H9 (cell line): ENCODE measurements around the gene FARS2. TPM values are rescaled to one million over a fixed set of nuclear protein-coding genes. Genes with fewer than 3 reads are reported as not detected.

Experiments used
- DNase-seq: peaks from one replicate; pipeline ENCODE4 v3.0.0-alpha.2; 2017
- H2AFZ ChIP-seq: one replicate; pipeline ENCODE4 v1.6.1; 2013; ENCODE audit warnings: mild to moderate bottlenecking, low read length, control low read depth, moderate library complexity
- H2AK5ac ChIP-seq: 2 replicates; pipeline ENCODE4 v1.6.1; 2013; ENCODE audit warnings: low read length, control low read depth, mixed read lengths; ENCODE audit not compliant: insufficient read length
- H2BK120ac ChIP-seq: one replicate; pipeline ENCODE4 v1.6.1; 2013; ENCODE audit warnings: low read depth, mild to moderate bottlenecking, low read length, control low read depth, inconsistent platforms; ENCODE audit not compliant: poor library complexity, severe bottlenecking
- H2BK12ac ChIP-seq: 2 replicates; pipeline ENCODE4 v1.6.1; 2013; ENCODE audit warnings: low read length, control low read depth, mixed read lengths, low read depth; ENCODE audit not compliant: insufficient read length
- H2BK15ac ChIP-seq: 2 replicates; pipeline ENCODE4 v1.6.1; 2013; ENCODE audit warnings: low read depth, low read length, control low read depth
- H2BK20ac ChIP-seq: one replicate; pipeline ENCODE4 v1.6.1; 2013; ENCODE audit warnings: low read depth, mild to moderate bottlenecking, low read length, control low read depth, inconsistent platforms; ENCODE audit not compliant: poor library complexity, severe bottlenecking
- H2BK5ac ChIP-seq: 2 replicates; pipeline ENCODE4 v1.6.1; 2013; ENCODE audit warnings: low read length, control low read depth, mixed read lengths; ENCODE audit not compliant: insufficient read length
- H3K14ac ChIP-seq: 2 replicates; pipeline ENCODE4 v1.6.1; 2013; ENCODE audit warnings: low read length, control low read depth; ENCODE audit not compliant: insufficient read depth
- H3K18ac ChIP-seq: 2 replicates; pipeline ENCODE4 v1.6.1; 2013; ENCODE audit warnings: low read depth, mild to moderate bottlenecking, mixed read lengths, low read length, control low read depth; ENCODE audit not compliant: insufficient read length
- H3K23ac ChIP-seq: 2 replicates; pipeline ENCODE4 v1.6.1; 2013; ENCODE audit warnings: low read length, control low read depth, mixed read lengths, low read depth; ENCODE audit not compliant: insufficient read length
- H3K23me2 ChIP-seq: 2 replicates; pipeline ENCODE4 v1.6.1; 2013; ENCODE audit warnings: low read depth, mild to moderate bottlenecking, mixed read lengths, low read length, control low read depth; ENCODE audit not compliant: insufficient read length, poor library complexity, severe bottlenecking
- H3K27ac ChIP-seq: 2 replicates; pipeline ENCODE4 v1.5.1; 2013; ENCODE audit warnings: low read length, control low read depth, mixed read lengths, low read depth; ENCODE audit not compliant: insufficient read length
- H3K27me3 ChIP-seq: 2 replicates; pipeline ENCODE4 v1.6.1; 2013; ENCODE audit warnings: low read length, control low read depth, inconsistent platforms; ENCODE audit not compliant: insufficient read depth
- H3K4ac ChIP-seq: 2 replicates; pipeline ENCODE4 v1.6.1; 2013; ENCODE audit warnings: low read depth, mild to moderate bottlenecking, control low read depth, inconsistent platforms, low read length, moderate library complexity
- H3K4me1 ChIP-seq: 2 replicates; pipeline ENCODE4 v1.6.1; 2013; ENCODE audit warnings: low read length, control low read depth, inconsistent platforms; ENCODE audit not compliant: insufficient read depth
- H3K4me2 ChIP-seq: 2 replicates; pipeline ENCODE4 v1.6.1; 2013; ENCODE audit warnings: low read length, control low read depth, mixed read lengths; ENCODE audit not compliant: insufficient read length, insufficient read depth
- H3K56ac ChIP-seq: 2 replicates; pipeline ENCODE4 v1.6.1; 2013; ENCODE audit warnings: low read depth, mild to moderate bottlenecking, mixed read lengths, low read length, control low read depth; ENCODE audit not compliant: insufficient read length
- H3K79me1 ChIP-seq: 2 replicates; pipeline ENCODE4 v1.6.1; 2013; ENCODE audit warnings: low read depth, mild to moderate bottlenecking, moderate library complexity, low read length, control low read depth, inconsistent platforms; ENCODE audit not compliant: insufficient read depth, poor library complexity, severe bottlenecking
- H3K79me2 ChIP-seq: 2 replicates; pipeline ENCODE4 v1.6.1; 2013; ENCODE audit warnings: low read length, control low read depth, inconsistent platforms; ENCODE audit not compliant: insufficient read depth
- H3K9ac ChIP-seq: 2 replicates; pipeline ENCODE4 v1.6.1; 2013; ENCODE audit warnings: low read length, control low read depth, mixed read lengths; ENCODE audit not compliant: insufficient read length; ENCODE audit errors: extremely low read depth
- H3K9me3 ChIP-seq: one replicate; pipeline ENCODE4 v1.6.1; 2013; ENCODE audit warnings: low read depth, low read length, inconsistent platforms; ENCODE audit not compliant: control insufficient read depth
- H3T11ph ChIP-seq: one replicate; pipeline ENCODE4 v1.6.1; 2013; ENCODE audit warnings: mild to moderate bottlenecking, low read length, control low read depth, inconsistent platforms
- H4K20me1 ChIP-seq: one replicate; pipeline ENCODE4 v1.6.1; 2013; ENCODE audit not compliant: control insufficient read depth, insufficient read length, insufficient read depth
- H4K5ac ChIP-seq: 2 replicates; pipeline ENCODE4 v1.6.1; 2013; ENCODE audit warnings: low read depth, mild to moderate bottlenecking, mixed read lengths, low read length, control low read depth; ENCODE audit not compliant: insufficient read length
- H4K8ac ChIP-seq: replicated peaks from 2 replicates; pipeline ENCODE4 v1.6.1; 2013; ENCODE audit warnings: low read length, control low read depth, mixed read lengths, low read depth; ENCODE audit not compliant: insufficient read length
- H4K91ac ChIP-seq: 2 replicates; pipeline ENCODE4 v1.6.1; 2013; ENCODE audit warnings: low read depth, mild to moderate bottlenecking, moderate library complexity, mixed read lengths, low read length, control low read depth; ENCODE audit not compliant: insufficient read length
- H3K27ac Mint-ChIP-seq, 3 experiments: 2 replicates in 2 of 3; 3 replicates in 1 of 3; pipeline ENCODE4 v1.8.0; 2020 to 2021; ENCODE audit warnings: mixed read lengths in 3 of 3, mild to moderate bottlenecking in 1 of 3, moderate library complexity in 1 of 3
- H3K27me3 Mint-ChIP-seq: 2 replicates; pipeline ENCODE4 v1.8.0; 2021; ENCODE audit warnings: low read depth, mild to moderate bottlenecking, moderate library complexity, mixed read lengths
- H3K36me3 Mint-ChIP-seq, 3 experiments: 2 replicates in 2 of 3; 3 replicates in 1 of 3; pipeline ENCODE4 v1.8.0; 2020 to 2021; ENCODE audit warnings: low read depth in 3 of 3, mixed read lengths in 3 of 3; ENCODE audit not compliant: insufficient read depth in 1 of 3
- H3K4me1 Mint-ChIP-seq, 2 experiments: 2 replicates each; pipeline ENCODE4 v1.8.0; 2020; ENCODE audit warnings: mixed read lengths in 2 of 2
- H3K4me3 Mint-ChIP-seq, 2 experiments: 2 replicates in 1 of 2; 3 replicates in 1 of 2; pipeline ENCODE4 v1.8.0; 2020 to 2021; ENCODE audit warnings: mild to moderate bottlenecking in 2 of 2, mixed read lengths in 2 of 2, moderate library complexity in 1 of 2
- H3K9me3 Mint-ChIP-seq, 2 experiments: 2 replicates in 1 of 2; 3 replicates in 1 of 2; pipeline ENCODE4 v1.8.0; 2020; ENCODE audit warnings: mild to moderate bottlenecking in 2 of 2, mixed read lengths in 2 of 2, moderate library complexity in 1 of 2
- CTCF ChIP-seq: fragments of 200-600 bp; sonication (generic); conservative IDR thresholded peaks from 3 replicates; pipeline ENCODE4 v1.8.0; 2021; ENCODE audit warnings: antibody characterized with exemption, mild to moderate bottlenecking
- WGBS: extraction: QIAGEN DNeasy Blood & Tissue Kit; methylation state at CpG from one replicate; pipeline ENCODE4 v1.1.7; 2013; ENCODE audit warnings: missing lambda C conversion rate, low lambda C conversion rate, mixed read lengths; ENCODE audit not compliant: insufficient read length; ENCODE audit errors: extremely low coverage; 5-methylcytosine and 5-hydroxymethylcytosine counted together
- total RNA-seq: library from RNA; stranded (reverse); gene quantifications from 2 replicates; pipeline ENCODE4 v1.2.1, GENCODE V29; 2021

Gene FARS2
- total RNA-seq, 1 experiment from 2014 or later: 8.5 TPM

GRCh38 chr6:5513408-5513807, 252.1 kb downstream of the FARS2 start:
- Histone ChIP-seq H3K23me2 (no peaks in the 10 kb centered on the region), H4K5ac (no peak overlapping the region), H3T11ph (no peak overlapping the region), H3K27me3 (no peaks in the 10 kb centered on the region), H3K18ac (no peak overlapping the region), H3K23ac (no peak overlapping the region), H3K4ac (no peak overlapping the region), H3K4me1 (peaks cover 2% of the 10 kb centered on the region; the same call in 1 of the 2 replicates), H2BK15ac (no peak overlapping the region), H3K27ac (no peak overlapping the region), H2BK20ac (no peak overlapping the region), H3K9ac (no peak overlapping the region), H3K79me1 (no peaks in the 10 kb centered on the region), H4K8ac (no peak overlapping the region), H3K9me3 (no peaks in the 10 kb centered on the region), H4K91ac (no peak overlapping the region), H3K79me2 (no peaks in the 10 kb centered on the region), H2BK12ac (no peak overlapping the region), H4K20me1 (no peaks in the 10 kb centered on the region), H3K14ac (no peak overlapping the region), H3K56ac (no peak overlapping the region), H2BK120ac (no peak overlapping the region), H2AK5ac (no peak overlapping the region), H2AFZ (no peak overlapping the region), H2BK5ac (no peak overlapping the region), H3K4me2 (no peak overlapping the region)
- Mint-ChIP-seq H3K27ac (0 out of 7 replicates have a peak overlapping the region, but pooled peaks of 1 of the 3 experiments have one; percentile 15), H3K27me3 (no peaks in the 10 kb centered on the region), H3K4me3 (no peak overlapping the region), H3K9me3 (no peaks in the 10 kb centered on the region), H3K4me1 (peaks cover 13 to 20% of the 10 kb centered on the region in 2 experiments), H3K36me3 (no peaks in the 10 kb centered on the region; a peak in 1 of 7 replicates)
- TF ChIP-seq CTCF: no peak
- no peak for DNase-seq
- no CpG with 5 or more reads among the region's 6 CpGs for WGBS
